ENCODE measurements around the gene PNLIPRP2.

- TF ChIP-seq, protein P1, sequence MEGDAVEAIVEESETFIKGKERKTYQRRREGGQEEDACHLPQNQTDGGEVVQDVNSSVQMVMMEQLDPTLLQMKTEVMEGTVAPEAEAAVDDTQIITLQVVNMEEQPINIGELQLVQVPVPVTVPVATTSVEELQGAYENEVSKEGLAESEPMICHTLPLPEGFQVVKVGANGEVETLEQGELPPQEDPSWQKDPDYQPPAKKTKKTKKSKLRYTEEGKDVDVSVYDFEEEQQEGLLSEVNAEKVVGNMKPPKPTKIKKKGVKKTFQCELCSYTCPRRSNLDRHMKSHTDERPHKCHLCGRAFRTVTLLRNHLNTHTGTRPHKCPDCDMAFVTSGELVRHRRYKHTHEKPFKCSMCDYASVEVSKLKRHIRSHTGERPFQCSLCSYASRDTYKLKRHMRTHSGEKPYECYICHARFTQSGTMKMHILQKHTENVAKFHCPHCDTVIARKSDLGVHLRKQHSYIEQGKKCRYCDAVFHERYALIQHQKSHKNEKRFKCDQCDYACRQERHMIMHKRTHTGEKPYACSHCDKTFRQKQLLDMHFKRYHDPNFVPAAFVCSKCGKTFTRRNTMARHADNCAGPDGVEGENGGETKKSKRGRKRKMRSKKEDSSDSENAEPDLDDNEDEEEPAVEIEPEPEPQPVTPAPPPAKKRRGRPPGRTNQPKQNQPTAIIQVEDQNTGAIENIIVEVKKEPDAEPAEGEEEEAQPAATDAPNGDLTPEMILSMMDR (IDR thresholded peaks at IDR 0.05; ENCODE audit: insufficient read depth, low read depth, low read length): no peak
- TF ChIP-seq EZH2 (IDR thresholded peaks at IDR 0.05; ENCODE audit: insufficient read depth, low read length): no peak
Measured at GRCh38 chr10:116588995-116589394, 31.8 kb upstream of the PNLIPRP2 start.
